Measurements from ENCODE around the gene IDI1.

The IDI1 gene

GRCh38 chr10:1050554-1050953, 1.6 kb upstream of the IDI1 start:
- Histone ChIP-seq H3K4me3 (ENCODE audit: insufficient read length, low read depth) (peak overlapping the region; percentile 26), H3K9ac (ENCODE audit: insufficient read length, low read depth) (peak overlapping the region; percentile 4), H3K9me3 (ENCODE audit: insufficient read depth, low read length) (no peaks in the 10 kb centered on the region), H3K27me3 (ENCODE audit: insufficient read depth, insufficient read length) (no peaks in the 10 kb centered on the region), H3K36me3 (ENCODE audit: insufficient read depth, insufficient read length, low read length) (peaks cover 52% of the 10 kb centered on the region), H3K4me1 (ENCODE audit: insufficient read depth, insufficient read length) (peaks cover 4% of the 10 kb centered on the region)
- DNase-seq (ENCODE audit: low read depth, low spot score): no peak
- TF ChIP-seq SUZ12 (IDR thresholded peaks at IDR 0.05; ENCODE audit: extremely low read depth, insufficient read depth, insufficient read length) (no peak), ZNF274 (IDR thresholded peaks at IDR 0.05; ENCODE audit: low read depth, low read length) (no peak), YY1 (IDR thresholded peaks at IDR 0.05; ENCODE audit: insufficient read depth, insufficient read length) (no peak)

- DNase-seq (ENCODE audit: low read depth, low spot score): no peak
- TF ChIP-seq ZNF274 (IDR thresholded peaks at IDR 0.05; ENCODE audit: low read depth, low read length) (no peak), SUZ12 (IDR thresholded peaks at IDR 0.05; ENCODE audit: extremely low read depth, insufficient read depth, insufficient read length) (no peak), YY1 (IDR thresholded peaks at IDR 0.05; ENCODE audit: insufficient read depth, insufficient read length) (no peak)
- peak overlapping the region; percentile 92 for H3K9ac ChIP-seq (ENCODE audit: insufficient read length, low read depth)
Observed at GRCh38 chr10:1050145-1050544, 1.2 kb upstream of the IDI1 start.

GRCh38 chr10:1049425-1049958, 573 bp upstream of the IDI1 start:
- peaks cover 4% of the 10 kb centered on the region for H3K4me1 ChIP-seq (ENCODE audit: insufficient read depth, insufficient read length)
- no peak for DNase-seq (ENCODE audit: low read depth, low spot score)

More at GRCh38 chr10:1050145-1050544, 1.2 kb upstream of the IDI1 start:
- Histone ChIP-seq H3K4me1 (ENCODE audit: insufficient read depth, insufficient read length) (peaks cover 4% of the 10 kb centered on the region), H3K36me3 (ENCODE audit: insufficient read depth, insufficient read length, low read length) (peaks cover 56% of the 10 kb centered on the region), H3K9me3 (ENCODE audit: insufficient read depth, low read length) (no peaks in the 10 kb centered on the region), H3K27me3 (ENCODE audit: insufficient read depth, insufficient read length) (no peaks in the 10 kb centered on the region), H3K4me3 (ENCODE audit: insufficient read length, low read depth) (peak overlapping the region; percentile 93)

GRCh38 chr10:1048349-1048731, 579 bp downstream of the IDI1 start:
- peaks cover 52% of the 10 kb centered on the region for H3K36me3 ChIP-seq (ENCODE audit: insufficient read depth, insufficient read length, low read length)
- peak overlapping the region; percentile 93 for H3K4me3 ChIP-seq (ENCODE audit: insufficient read length, low read depth)
- no peaks in the 10 kb centered on the region for H3K27me3 ChIP-seq (ENCODE audit: insufficient read depth, insufficient read length)
- no peak for DNase-seq (ENCODE audit: low read depth, low spot score)
- H3K9ac ChIP-seq (ENCODE audit: insufficient read length, low read depth): peak overlapping the region; percentile 94
- H3K9me3 ChIP-seq (ENCODE audit: insufficient read depth, low read length): no peaks in the 10 kb centered on the region
- TF ChIP-seq SUZ12 (IDR thresholded peaks at IDR 0.05; ENCODE audit: extremely low read depth, insufficient read depth, insufficient read length): no peak
- TF ChIP-seq ZNF274 (IDR thresholded peaks at IDR 0.05; ENCODE audit: low read depth, low read length): no peak
- no peak for TF ChIP-seq YY1 (IDR thresholded peaks at IDR 0.05; ENCODE audit: insufficient read depth, insufficient read length)
- H3K4me1 ChIP-seq (ENCODE audit: insufficient read depth, insufficient read length): peaks cover 4% of the 10 kb centered on the region

More at GRCh38 chr10:1049425-1049958, 573 bp upstream of the IDI1 start:
- peaks cover 54% of the 10 kb centered on the region for H3K36me3 ChIP-seq (ENCODE audit: insufficient read depth, insufficient read length, low read length)
- peak overlapping the region; percentile 93 for H3K4me3 ChIP-seq (ENCODE audit: insufficient read length, low read depth)
- H3K27me3 ChIP-seq (ENCODE audit: insufficient read depth, insufficient read length): no peaks in the 10 kb centered on the region
- TF ChIP-seq YY1 (IDR thresholded peaks at IDR 0.05; ENCODE audit: insufficient read depth, insufficient read length) (no peak), ZNF274 (IDR thresholded peaks at IDR 0.05; ENCODE audit: low read depth, low read length) (no peak), SUZ12 (IDR thresholded peaks at IDR 0.05; ENCODE audit: extremely low read depth, insufficient read depth, insufficient read length) (no peak)
- peak overlapping the region; percentile 92 for H3K9ac ChIP-seq (ENCODE audit: insufficient read length, low read depth)
- H3K9me3 ChIP-seq (ENCODE audit: insufficient read depth, low read length): no peaks in the 10 kb centered on the region

- H3K9me3 ChIP-seq (ENCODE audit: insufficient read depth, low read length): no peaks in the 10 kb centered on the region
- TF ChIP-seq ZNF274 (IDR thresholded peaks at IDR 0.05; ENCODE audit: low read depth, low read length) (no peak), YY1 (IDR thresholded peaks at IDR 0.05; ENCODE audit: insufficient read depth, insufficient read length) (no peak), SUZ12 (IDR thresholded peaks at IDR 0.05; ENCODE audit: extremely low read depth, insufficient read depth, insufficient read length) (no peak)
- peaks cover 52% of the 10 kb centered on the region for H3K36me3 ChIP-seq (ENCODE audit: insufficient read depth, insufficient read length, low read length)
- no peaks in the 10 kb centered on the region for H3K27me3 ChIP-seq (ENCODE audit: insufficient read depth, insufficient read length)
- peak overlapping the region; percentile 94 for H3K9ac ChIP-seq (ENCODE audit: insufficient read length, low read depth)
- no peak for DNase-seq (ENCODE audit: low read depth, low spot score)
- H3K4me3 ChIP-seq (ENCODE audit: insufficient read length, low read depth): peak overlapping the region; percentile 93
- peaks cover 4% of the 10 kb centered on the region for H3K4me1 ChIP-seq (ENCODE audit: insufficient read depth, insufficient read length)
Observed at GRCh38 chr10:1047937-1048336, 982 bp downstream of the IDI1 start.

GRCh38 chr10:1045415-1045814, 3.5 kb downstream of the IDI1 start:
- H3K4me3 ChIP-seq (ENCODE audit: insufficient read length, low read depth): peak overlapping the region; percentile 18
- no peak for TF ChIP-seq ZNF274 (IDR thresholded peaks at IDR 0.05; ENCODE audit: low read depth, low read length)
- TF ChIP-seq SUZ12 (IDR thresholded peaks at IDR 0.05; ENCODE audit: extremely low read depth, insufficient read depth, insufficient read length): no peak
- no peak for TF ChIP-seq YY1 (IDR thresholded peaks at IDR 0.05; ENCODE audit: insufficient read depth, insufficient read length)
- no peaks in the 10 kb centered on the region for H3K9me3 ChIP-seq (ENCODE audit: insufficient read depth, low read length)
- peaks cover 4% of the 10 kb centered on the region for H3K4me1 ChIP-seq (ENCODE audit: insufficient read depth, insufficient read length)
- no peak overlapping the region for H3K9ac ChIP-seq (ENCODE audit: insufficient read length, low read depth)
- H3K36me3 ChIP-seq (ENCODE audit: insufficient read depth, insufficient read length, low read length): peaks cover 51% of the 10 kb centered on the region
- DNase-seq (ENCODE audit: low read depth, low spot score): no peak
- H3K27me3 ChIP-seq (ENCODE audit: insufficient read depth, insufficient read length): no peaks in the 10 kb centered on the region

- peaks cover 4% of the 10 kb centered on the region for H3K4me1 ChIP-seq (ENCODE audit: insufficient read depth, insufficient read length)
- DNase-seq (ENCODE audit: low read depth, low spot score): no peak
- no peaks in the 10 kb centered on the region for H3K9me3 ChIP-seq (ENCODE audit: insufficient read depth, low read length)
- peaks cover 55% of the 10 kb centered on the region for H3K36me3 ChIP-seq (ENCODE audit: insufficient read depth, insufficient read length, low read length)
- H3K4me3 ChIP-seq (ENCODE audit: insufficient read length, low read depth): no peak overlapping the region
- no peak overlapping the region for H3K9ac ChIP-seq (ENCODE audit: insufficient read length, low read depth)
- no peak for TF ChIP-seq SUZ12 (IDR thresholded peaks at IDR 0.05; ENCODE audit: extremely low read depth, insufficient read depth, insufficient read length)
- TF ChIP-seq ZNF274 (IDR thresholded peaks at IDR 0.05; ENCODE audit: low read depth, low read length): no peak
- TF ChIP-seq YY1 (IDR thresholded peaks at IDR 0.05; ENCODE audit: insufficient read depth, insufficient read length): no peak
- no peaks in the 10 kb centered on the region for H3K27me3 ChIP-seq (ENCODE audit: insufficient read depth, insufficient read length)
Observed at GRCh38 chr10:1044964-1045363, 4.0 kb downstream of the IDI1 start.
